GM21526 (cell line): ENCODE measurements around the gene HOXB9.

Experiments used
- ATAC-seq: cut with Tn5 transposase; IDR thresholded peaks from one replicate; pipeline ENCODE4 v1.9.1; 2021; ENCODE audit warnings: moderate library complexity; ENCODE audit not compliant: unreplicated experiment, low FRiP score

The HOXB9 gene

GRCh38 chr17:48574505-48575065 is 51.6 kb downstream of the HOXB9 start:
- ATAC-seq: no peak

GRCh38 chr17:48571826-48572417 is 54.2 kb downstream of the HOXB9 start:
- ATAC-seq: no peak
